ENCODE measurements around the gene VAV3. TPM values are rescaled to one million over a fixed set of nuclear protein-coding genes. Genes with fewer than 3 reads are reported as not detected.
"Not testable (repeated sequence)": the region's sequence is repeated elsewhere in the genome, so short reads cannot be mapped to it uniquely, and the experiment has no call there.

Gene VAV3
- polyA plus RNA-seq, 3 donors from 2014 or later = 17.6 to 19.4 (median 18.8) TPM

DNA sequence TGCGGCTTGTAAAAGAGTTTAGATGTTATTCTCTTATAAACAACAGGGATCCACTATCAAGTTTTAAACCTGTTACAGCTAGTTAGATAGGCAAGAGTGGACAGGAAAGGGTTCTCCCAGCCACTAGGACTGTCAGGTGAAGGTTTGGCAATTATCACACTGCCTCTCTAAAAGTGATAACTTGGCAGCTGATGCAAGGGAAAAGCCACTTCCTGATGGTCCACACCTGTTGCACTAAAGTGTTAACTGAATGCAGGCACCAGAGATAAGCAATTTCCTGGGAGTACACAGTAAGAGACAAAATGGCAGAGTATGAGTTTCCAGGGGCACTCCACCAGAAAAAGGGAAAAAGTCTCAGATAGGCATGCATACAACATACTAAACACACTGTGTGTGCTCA is 99.4 kb downstream of the VAV3 start:
- H3K27ac Mint-ChIP-seq = peak overlapping the region; percentile 5 to 83 (median 39)
- H3K9me3 Mint-ChIP-seq = peaks cover 0 to 13% (median 7%) of the 10 kb centered on the region in 6 donors
- H3K4me1 Mint-ChIP-seq = peaks cover 88 to 99% of the 10 kb centered on the region in 2 donors
- peaks cover 2 to 8% (median 2%) of the 10 kb centered on the region in 3 donors for H3K27me3 Mint-ChIP-seq (ENCODE audit: low read depth in 3 of 3)
- H3K4me3 Mint-ChIP-seq = peak overlapping the region in 4 of 5 donors; percentile 8 to 55 (median 22)
- DNase-seq = no peak
- H3K36me3 Mint-ChIP-seq = peaks cover 9 to 23% (median 21%) of the 10 kb centered on the region in 3 donors

DNA sequence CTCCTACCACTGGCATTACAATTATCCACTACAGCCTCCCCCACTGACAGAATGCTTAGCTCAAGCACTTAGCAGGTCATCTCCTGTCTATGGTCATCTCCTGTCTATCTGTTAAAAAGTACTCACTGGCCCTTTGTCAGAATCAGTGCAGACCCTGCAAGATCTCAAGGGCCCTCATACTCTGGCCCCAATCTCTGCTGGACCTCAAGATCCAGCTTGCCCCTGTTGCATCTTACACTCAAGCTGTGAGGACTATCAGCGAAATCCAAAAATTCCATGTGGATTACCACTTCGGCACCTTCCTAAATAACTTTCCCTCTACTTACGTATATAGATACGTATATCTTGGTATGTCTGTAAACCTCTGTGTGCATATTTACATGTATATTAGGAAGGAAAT is 101.6 kb downstream of the VAV3 start:
- peak overlapping the region in 5 of 6 donors; percentile 32 to 58 (median 54) for H3K27ac Mint-ChIP-seq
- peak overlapping the region in 2 of 5 donors; percentile 6 to 50 for H3K4me3 Mint-ChIP-seq

DNA sequence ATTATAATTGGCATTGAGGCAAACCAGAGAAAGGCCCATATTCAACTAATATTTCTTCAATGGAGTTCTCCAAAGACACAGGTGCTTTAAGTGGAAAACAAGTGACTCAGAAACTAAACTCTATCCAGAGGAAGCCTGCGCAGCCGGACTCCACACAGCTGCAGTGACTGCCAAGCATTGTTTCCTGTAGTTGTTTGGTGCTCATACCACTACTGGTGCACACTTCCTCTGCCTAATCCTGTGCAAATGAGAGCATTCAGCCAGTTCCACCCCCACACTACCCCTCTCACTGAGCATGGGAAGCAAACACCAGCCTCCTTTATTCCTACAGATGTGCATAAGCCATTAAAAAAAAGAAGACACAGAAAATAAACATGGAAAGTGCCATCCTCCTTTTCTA is 102.9 kb downstream of the VAV3 start:
- no peak for DNase-seq
- Mint-ChIP-seq H3K9me3 (peaks cover 0 to 13% (median 7%) of the 10 kb centered on the region in 6 donors), H3K36me3 (peaks cover 9 to 27% (median 12%) of the 10 kb centered on the region in 3 donors), H3K4me3 (peak overlapping the region in 3 of 5 donors; percentile 43 to 51 (median 48)), H3K27ac (peak overlapping the region; percentile 36 to 74 (median 54)), H3K27me3 (ENCODE audit: low read depth in 3 of 3) (peaks cover 0 to 6% (median 2%) of the 10 kb centered on the region in 3 donors), H3K4me1 (peaks cover 73 to 87% of the 10 kb centered on the region in 2 donors)

More for the DNA sequence above, 101.6 kb downstream of the VAV3 start:
- Mint-ChIP-seq H3K36me3 (peaks cover 9 to 20% (median 12%) of the 10 kb centered on the region in 3 donors), H3K9me3 (peaks cover 0 to 13% (median 7%) of the 10 kb centered on the region in 6 donors), H3K27me3 (ENCODE audit: low read depth in 3 of 3) (peaks cover 0 to 8% (median 2%) of the 10 kb centered on the region in 3 donors), H3K4me1 (peaks cover 80 to 87% of the 10 kb centered on the region in 2 donors)
- no peak for DNase-seq

DNA sequence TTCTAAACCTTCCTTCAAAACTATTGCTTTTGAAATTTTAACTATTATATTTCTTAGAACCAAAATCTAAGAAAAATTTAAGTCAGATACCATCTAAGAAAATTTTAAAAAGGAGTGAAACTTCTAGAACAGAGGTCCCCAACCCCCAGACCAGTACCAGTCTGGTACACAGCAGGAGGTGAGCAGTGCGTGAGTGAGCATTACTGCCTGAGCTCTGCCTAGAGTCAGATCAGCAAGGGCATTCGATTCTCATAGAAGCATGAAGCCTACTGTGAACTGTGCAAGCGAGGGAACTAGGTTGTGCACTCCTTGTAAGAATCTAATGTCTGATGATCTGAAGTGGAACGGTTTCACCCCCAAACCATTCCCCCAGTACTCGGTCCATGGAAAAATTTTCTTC is 106.7 kb downstream of the VAV3 start:
- Mint-ChIP-seq H3K4me1 (peaks cover 64 to 81% of the 10 kb centered on the region in 2 donors), H3K9me3 (peaks cover 0 to 13% (median 7%) of the 10 kb centered on the region in 6 donors), H3K27ac (peak overlapping the region in 2 of 6 donors; percentile 12 to 34), H3K36me3 (peaks cover 9 to 27% (median 25%) of the 10 kb centered on the region in 3 donors), H3K4me3 (no peak overlapping the region), H3K27me3 (ENCODE audit: low read depth in 3 of 3) (peaks cover 0 to 4% (median 2%) of the 10 kb centered on the region in 3 donors)
- no peak for DNase-seq

DNA sequence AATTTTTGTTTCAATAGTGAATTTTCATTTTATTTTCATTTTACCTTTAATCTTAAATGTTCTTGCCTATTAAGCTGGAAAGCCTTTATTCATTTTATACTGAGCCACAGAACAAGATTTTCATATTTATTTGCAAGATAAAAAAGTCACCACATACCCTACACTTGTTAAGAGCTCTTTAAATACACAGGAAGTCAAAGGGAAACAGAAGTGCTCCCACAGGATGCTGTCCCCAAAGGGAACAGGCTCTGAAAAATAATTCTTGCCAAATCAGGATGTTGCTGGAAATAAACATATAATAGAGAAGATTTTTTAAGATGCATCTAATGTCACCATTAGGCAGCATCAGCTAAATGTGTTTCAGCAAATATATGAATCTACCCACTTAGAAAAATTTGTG is 113.6 kb downstream of the VAV3 start:
- peaks cover 22 to 35% (median 28%) of the 10 kb centered on the region in 6 donors for H3K9me3 Mint-ChIP-seq
- H3K4me3 Mint-ChIP-seq = peak overlapping the region in 3 of 5 donors; percentile 66 to 83 (median 68)
- peaks cover 17 to 45% (median 33%) of the 10 kb centered on the region in 3 donors for H3K36me3 Mint-ChIP-seq
- H3K4me1 Mint-ChIP-seq = peaks cover 71 to 90% of the 10 kb centered on the region in 2 donors
- no peaks in the 10 kb centered on the region for H3K27me3 Mint-ChIP-seq (ENCODE audit: low read depth in 3 of 3)
- DNase-seq = no peak
- peak overlapping the region; percentile 20 to 90 (median 74) for H3K27ac Mint-ChIP-seq

DNA sequence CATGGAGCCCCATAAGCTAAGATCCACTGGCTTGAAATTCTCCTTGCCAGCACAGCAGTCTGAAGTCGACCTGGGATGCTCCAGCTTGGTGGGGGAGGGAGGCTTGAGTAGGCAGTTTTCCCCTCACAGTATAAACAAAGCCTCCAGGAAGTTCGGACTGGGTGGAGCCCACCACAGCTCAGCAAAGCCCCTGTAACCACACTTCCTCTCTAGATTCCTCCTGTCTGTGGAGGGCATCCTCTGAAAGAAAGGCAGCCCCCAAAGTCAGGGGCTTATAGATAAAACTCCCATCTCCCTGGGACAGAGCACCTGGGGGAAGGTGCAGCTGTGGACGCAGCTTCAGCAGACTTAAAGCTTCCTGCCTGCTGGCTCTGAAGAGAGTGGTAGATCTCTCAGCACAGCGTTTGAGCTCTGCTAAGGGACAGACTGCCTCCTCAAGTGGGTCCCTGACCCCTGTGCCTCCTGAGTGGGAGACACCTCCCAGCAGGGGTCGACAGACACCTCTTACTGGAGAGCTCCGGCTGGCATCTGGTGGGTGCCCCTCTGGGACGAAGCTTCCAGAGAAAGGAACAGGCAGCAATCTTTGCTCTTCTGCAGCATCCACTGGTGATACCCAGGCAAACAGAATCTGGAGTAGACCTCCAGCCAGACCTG is 120.3 kb downstream of the VAV3 start:
- Mint-ChIP-seq H3K9me3 (peaks cover 37 to 50% (median 43%) of the 10 kb centered on the region in 6 donors), H3K36me3 (peaks cover 32 to 52% (median 50%) of the 10 kb centered on the region in 3 donors), H3K4me1 (peaks cover 93 to 96% of the 10 kb centered on the region in 2 donors), H3K4me3 (peak overlapping the region; percentile 81 to 89 (median 84)), H3K27ac (peak overlapping the region; percentile 90 to 100 (median 96))
- DNase-seq = peak; percentile 45 to 54 (median 47)
- not testable (repeated sequence) for H3K27me3 Mint-ChIP-seq (ENCODE audit: low read depth in 3 of 3)

DNA sequence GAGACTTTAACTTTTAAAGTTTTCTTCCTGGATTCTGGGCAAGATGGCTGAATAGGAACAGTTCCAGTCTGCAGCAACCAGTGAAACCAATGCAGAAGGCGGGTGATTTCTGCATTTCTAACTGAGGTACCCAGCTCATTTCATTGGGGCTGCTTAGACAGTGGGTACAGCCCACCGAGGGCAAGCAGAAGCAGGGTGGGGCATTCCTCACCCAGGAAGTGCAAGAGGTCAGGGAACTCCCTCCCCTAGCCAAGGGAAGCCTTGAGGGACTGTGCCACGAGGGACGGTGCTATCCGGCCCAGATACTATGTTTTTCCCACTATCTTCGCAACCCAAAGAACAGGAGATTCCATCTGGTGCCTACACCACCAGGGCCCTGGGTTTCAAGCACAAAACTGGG is 121.0 kb downstream of the VAV3 start:
- Mint-ChIP-seq H3K36me3 (peaks cover 32 to 45% (median 45%) of the 10 kb centered on the region in 3 donors), H3K27ac (peak overlapping the region; percentile 90 to 100 (median 96)), H3K27me3 (ENCODE audit: low read depth in 3 of 3) (peaks cover 0 to 2% (median 0%) of the 10 kb centered on the region in 3 donors), H3K4me1 (peaks cover 91 to 96% of the 10 kb centered on the region in 2 donors), H3K4me3 (peak overlapping the region; percentile 81 to 89 (median 84)), H3K9me3 (peaks cover 36 to 44% (median 40%) of the 10 kb centered on the region in 6 donors)
- DNase-seq = peak in 1 of 3 donors; percentile 23

DNA sequence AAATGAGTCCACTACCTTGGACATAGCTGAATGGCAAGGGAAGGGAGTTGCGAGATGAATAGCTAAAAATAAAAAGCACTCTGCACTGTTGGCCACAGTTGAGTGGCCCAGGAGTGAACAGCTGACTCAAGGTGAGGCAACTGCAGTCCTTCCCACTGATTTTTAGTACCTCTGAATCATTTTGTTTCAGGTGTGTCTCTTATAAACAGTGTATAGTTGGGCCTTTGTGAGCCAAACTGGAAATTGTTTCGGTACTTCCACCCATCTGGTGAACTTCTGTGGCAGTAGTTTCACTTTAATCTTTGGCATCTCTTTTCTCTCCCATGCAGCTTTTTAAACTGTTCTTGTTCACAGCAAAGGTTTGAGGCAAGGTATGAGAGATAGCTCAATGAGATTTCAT is 122.7 kb downstream of the VAV3 start:
- Mint-ChIP-seq H3K4me1 (peaks cover 93 to 100% of the 10 kb centered on the region in 2 donors), H3K27me3 (ENCODE audit: low read depth in 3 of 3) (peaks cover 0 to 2% (median 0%) of the 10 kb centered on the region in 3 donors), H3K4me3 (peak overlapping the region; percentile 60 to 87 (median 73)), H3K27ac (peak overlapping the region; percentile 83 to 95 (median 91)), H3K36me3 (peaks cover 23 to 34% (median 33%) of the 10 kb centered on the region in 3 donors), H3K9me3 (peaks cover 23 to 26% (median 25%) of the 10 kb centered on the region in 6 donors)
- peak in 1 of 3 donors; percentile 24 for DNase-seq

DNA sequence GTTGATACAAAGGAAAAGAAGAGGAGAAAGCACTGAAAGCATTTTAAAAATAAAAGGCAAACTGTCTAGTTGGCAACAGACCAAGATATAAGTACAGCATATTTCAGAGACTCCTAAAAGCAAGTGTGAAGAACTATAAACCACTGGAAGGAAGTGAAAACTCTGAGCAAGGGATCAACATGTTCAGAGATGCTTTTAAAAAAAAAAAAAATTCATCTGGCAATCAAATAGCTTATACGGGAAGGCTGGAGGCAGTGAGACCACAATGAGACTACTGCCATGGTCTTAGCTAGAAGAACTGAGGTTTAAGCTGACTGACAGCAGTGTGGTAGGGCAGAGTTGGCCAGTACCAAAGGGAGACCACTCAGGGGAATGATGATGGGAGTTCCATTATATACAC is 124.3 kb downstream of the VAV3 start:
- H3K4me1 Mint-ChIP-seq = peaks cover 93 to 100% of the 10 kb centered on the region in 2 donors
- peaks cover 8 to 29% (median 20%) of the 10 kb centered on the region in 3 donors for H3K36me3 Mint-ChIP-seq
- H3K27ac Mint-ChIP-seq = peak overlapping the region; percentile 83 to 95 (median 92)
- peaks cover 0 to 2% (median 0%) of the 10 kb centered on the region in 3 donors for H3K27me3 Mint-ChIP-seq (ENCODE audit: low read depth in 3 of 3)
- peak in 2 of 3 donors; percentile 46 to 47 for DNase-seq
- peak overlapping the region; percentile 71 to 90 (median 78) for H3K4me3 Mint-ChIP-seq
- H3K9me3 Mint-ChIP-seq = peaks cover 9 to 11% (median 10%) of the 10 kb centered on the region in 6 donors

DNA sequence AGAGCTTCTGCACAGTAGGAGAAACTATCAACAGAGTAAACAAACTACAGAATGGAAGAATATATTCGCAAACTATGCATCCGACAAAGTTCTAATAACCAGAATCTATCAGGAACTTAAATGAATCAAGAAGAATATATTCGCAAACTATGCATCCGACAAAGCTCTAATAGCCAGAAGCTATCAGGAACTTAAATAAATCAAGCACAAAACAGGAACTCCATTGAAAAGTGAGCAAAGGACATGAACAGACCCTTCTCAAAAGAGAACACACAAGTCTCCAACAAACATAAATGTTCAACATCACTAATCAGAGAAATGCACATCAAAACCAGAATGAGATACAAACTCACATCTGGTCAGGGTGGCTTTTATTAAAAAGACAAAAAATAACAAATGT is 126.9 kb downstream of the VAV3 start:
- peaks cover 0 to 2% (median 0%) of the 10 kb centered on the region in 3 donors for H3K27me3 Mint-ChIP-seq (ENCODE audit: low read depth in 3 of 3)
- H3K4me1 Mint-ChIP-seq = peaks cover 96 to 100% of the 10 kb centered on the region in 2 donors
- H3K9me3 Mint-ChIP-seq = no peaks in the 10 kb centered on the region
- H3K4me3 Mint-ChIP-seq = peak overlapping the region in 3 of 5 donors; percentile 28 to 61 (median 31)
- peak overlapping the region; percentile 67 to 89 (median 82) for H3K27ac Mint-ChIP-seq
- peaks cover 0 to 19% (median 5%) of the 10 kb centered on the region in 3 donors for H3K36me3 Mint-ChIP-seq
- DNase-seq = no peak

DNA sequence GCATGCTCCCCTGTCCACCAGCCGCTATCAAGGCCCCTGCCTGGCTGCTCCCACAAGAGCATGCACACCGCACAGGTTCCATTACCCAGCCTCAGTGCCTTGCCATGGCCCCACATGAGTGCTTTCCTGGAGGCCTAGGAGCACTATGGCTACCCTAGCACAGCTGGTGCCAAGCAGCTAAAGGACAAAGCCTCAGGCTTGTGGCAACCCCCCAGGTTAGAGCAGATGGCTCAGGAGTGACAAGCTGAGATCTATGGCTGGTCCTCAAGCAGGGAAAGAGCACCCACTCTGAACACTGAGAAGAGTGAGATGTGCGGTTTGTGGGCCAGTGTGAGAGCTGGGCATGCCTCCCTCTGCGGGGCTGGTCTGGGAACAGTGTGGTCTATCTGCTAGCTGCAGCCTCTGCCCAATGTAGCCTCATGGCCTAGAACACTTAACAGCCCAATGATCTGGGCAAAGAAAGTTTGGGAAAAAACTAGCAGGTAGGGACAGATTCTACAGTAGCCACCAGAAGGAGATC is 129.8 kb downstream of the VAV3 start:
- H3K27ac Mint-ChIP-seq = peak overlapping the region; percentile 67 to 89 (median 76)
- H3K4me3 Mint-ChIP-seq = peak overlapping the region; percentile 55 to 71 (median 64)
- peaks cover 93 to 100% of the 10 kb centered on the region in 2 donors for H3K4me1 Mint-ChIP-seq

DNA sequence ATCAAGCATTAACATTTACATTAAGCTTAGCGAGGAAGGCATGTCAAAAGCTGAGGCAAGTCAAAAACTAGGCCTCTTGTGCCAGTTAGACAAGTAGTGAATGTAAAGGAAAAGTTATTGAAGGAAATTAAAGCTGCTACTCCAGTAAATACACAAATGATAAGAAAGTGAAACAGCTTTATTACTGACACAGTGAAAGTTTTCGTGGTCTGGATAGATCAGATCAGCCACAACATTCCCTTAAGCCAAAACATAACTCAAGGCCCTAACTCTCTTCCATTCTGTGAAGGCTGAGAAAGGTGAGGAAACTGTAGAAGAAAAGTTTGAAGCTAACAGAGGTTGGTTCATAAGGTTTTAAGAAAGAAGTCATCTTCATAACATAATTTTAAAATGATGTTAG is 131.9 kb downstream of the VAV3 start:
- peaks cover 96 to 100% of the 10 kb centered on the region in 2 donors for H3K4me1 Mint-ChIP-seq
- H3K27ac Mint-ChIP-seq = peak overlapping the region; percentile 60 to 89 (median 79)
- H3K4me3 Mint-ChIP-seq = peak overlapping the region; percentile 38 to 73 (median 63)

More for the DNA sequence above, 129.8 kb downstream of the VAV3 start:
- Mint-ChIP-seq H3K36me3 (peaks cover 0 to 14% (median 5%) of the 10 kb centered on the region in 3 donors), H3K27me3 (ENCODE audit: low read depth in 3 of 3) (peaks cover 0 to 3% (median 0%) of the 10 kb centered on the region in 3 donors), H3K9me3 (no peaks in the 10 kb centered on the region)
- DNase-seq = peak in 2 of 3 donors; percentile 26 to 35

DNA sequence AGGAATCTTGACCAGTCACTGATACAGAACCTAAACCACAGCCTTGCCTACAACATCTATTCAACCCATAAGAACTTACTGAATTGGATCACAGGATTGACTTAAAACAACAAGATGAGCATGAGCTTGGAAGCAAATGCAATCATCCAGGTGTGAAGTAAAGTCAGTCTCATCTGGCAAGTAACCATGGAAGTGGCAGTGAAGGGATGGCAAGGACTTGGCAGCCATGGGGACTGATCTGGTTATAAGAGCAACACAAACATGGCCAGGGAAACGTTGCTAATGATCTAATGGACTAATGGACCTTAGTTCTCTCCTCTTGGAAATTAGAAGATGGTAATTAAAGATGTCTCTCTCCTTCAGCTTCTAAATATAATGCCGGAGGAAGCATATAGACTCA is 133.1 kb downstream of the VAV3 start:
- Mint-ChIP-seq H3K4me3 (peak overlapping the region; percentile 33 to 73 (median 63)), H3K27me3 (ENCODE audit: low read depth in 3 of 3) (peaks cover 2 to 9% (median 4%) of the 10 kb centered on the region in 3 donors), H3K9me3 (peaks cover 0 to 2% (median 0%) of the 10 kb centered on the region in 6 donors), H3K36me3 (peaks cover 0 to 8% (median 4%) of the 10 kb centered on the region in 3 donors), H3K27ac (peak overlapping the region; percentile 60 to 88 (median 84)), H3K4me1 (peaks cover 96 to 100% of the 10 kb centered on the region in 2 donors)
- DNase-seq = no peak

More for the DNA sequence above, 131.9 kb downstream of the VAV3 start:
- peaks cover 0 to 2% (median 0%) of the 10 kb centered on the region in 6 donors for H3K9me3 Mint-ChIP-seq
- H3K27me3 Mint-ChIP-seq (ENCODE audit: low read depth in 3 of 3) = peaks cover 2 to 9% (median 4%) of the 10 kb centered on the region in 3 donors
- peaks cover 0 to 14% (median 5%) of the 10 kb centered on the region in 3 donors for H3K36me3 Mint-ChIP-seq
- DNase-seq = no peak
